HG02610 (cell line): Measurements from ENCODE around the gene COX6B2.
"Not testable (repeated sequence)": the region's sequence is repeated elsewhere in the genome, so short reads cannot be mapped to it uniquely, and the experiment has no call there.

ENCODE experiments used
- ATAC-seq: cut with Tn5 transposase; IDR thresholded peaks from one replicate; pipeline ENCODE4 v1.9.1; 2021; ENCODE audit warnings: mild to moderate bottlenecking, moderate library complexity; ENCODE audit not compliant: unreplicated experiment

The COX6B2 gene

GRCh38 chr19:55354698-55355212 is at the start of gene COX6B2:
TSS of gene COX6B2 (minus strand) at chr19:55354719. CDS start at chr19:55354521, 198 bp downstream.
- ATAC-seq, result no peak

- no peak for ATAC-seq
Measured at GRCh38 chr19:55402509-55402908, 48.0 kb upstream of the COX6B2 start.

GRCh38 chr19:55401390-55401789 is 46.9 kb upstream of the COX6B2 start:
- ATAC-seq, result not testable (repeated sequence)

- ATAC-seq, result no peak
Measured at GRCh38 chr19:55400281-55401087, 46.0 kb upstream of the COX6B2 start.

GRCh38 chr19:55398200-55398925 is 43.8 kb upstream of the COX6B2 start:
- no peak for ATAC-seq

GRCh38 chr19:55392820-55393761 is 38.6 kb upstream of the COX6B2 start:
- ATAC-seq, result no peak

- ATAC-seq, result no peak
Measured at GRCh38 chr19:55391702-55392615, 37.4 kb upstream of the COX6B2 start.

- no peak for ATAC-seq
Measured at GRCh38 chr19:55391191-55391670, 36.7 kb upstream of the COX6B2 start.

GRCh38 chr19:55390461-55390880 is 36.0 kb upstream of the COX6B2 start:
- ATAC-seq, result no peak

GRCh38 chr19:55389386-55390317 is 35.1 kb upstream of the COX6B2 start:
- no peak for ATAC-seq

- no peak for ATAC-seq
Measured at GRCh38 chr19:55387736-55388497, 33.4 kb upstream of the COX6B2 start.

GRCh38 chr19:55386493-55386971 is 32.0 kb upstream of the COX6B2 start:
- ATAC-seq, result no peak

GRCh38 chr19:55385724-55386492 is 31.4 kb upstream of the COX6B2 start, which contains the start of gene RPL28:
TSS of gene RPL28 (plus strand) at chr19:55385932. CDS start at chr19:55386358, 426 bp downstream.
- ATAC-seq, result peak; percentile 57

GRCh38 chr19:55384920-55385723 is 30.6 kb upstream of the COX6B2 start:
- peak; percentile 65 for ATAC-seq

- ATAC-seq, result no peak
Measured at GRCh38 chr19:55384131-55384919, 29.8 kb upstream of the COX6B2 start, which contains the start of gene TMEM238. TSS of gene TMEM238 (minus strand) at chr19:55384292. CDS start at chr19:55384259, 33 bp downstream.
